SK-N-SH (cell line): ENCODE results near the gene AKAP8. TPM values are rescaled to one million over a fixed set of nuclear protein-coding genes. Genes with fewer than 3 reads are reported as not detected.

Experiments used
- CTCF ChIA-PET: fragments of 300-600, 350-600 bp; formaldehyde crosslinking; extraction: SDS; loops from one replicate; lab custom pipeline; 2021; lab: Yijun Ruan, JAX
- POLR2A ChIA-PET: fragments of 350-600 bp; sonication (Branson Sonifier 250); formaldehyde crosslinking; extraction: SDS; loops from one replicate; lab custom pipeline; 2020; ENCODE audit warnings: antibody characterized with exemption, inconsistent platforms; lab: Yijun Ruan, JAX
- DNase-seq: peaks from one replicate; pipeline ENCODE4 v3.0.0; 2012
- H2AFZ ChIP-seq: fragments of 200-600 bp; sonication (generic); 2 replicates; pipeline ENCODE4 v1.8.1; 2016; ENCODE audit warnings: antibody characterized with exemption, mild to moderate bottlenecking, low read depth
- H3F3A ChIP-seq: fragments of 200-600 bp; sonication (generic); replicated peaks from 2 replicates; pipeline ENCODE3; 2016; ENCODE audit warnings: antibody characterized with exemption, mild to moderate bottlenecking; ENCODE audit not compliant: insufficient read depth
- H3K27ac ChIP-seq, 2 experiments: fragments of 200-500 bp in 1 of 2; fragments of 200-600 bp in 1 of 2; sonication (Bioruptor generic) in 1 of 2; sonication (generic), shearing (Covaris generic) in 1 of 2; 2 replicates each; pipeline versions ENCODE4 v1.5.1 to v1.6.1; 2014 to 2016; ENCODE audit warnings: low read depth in 2 of 2, inconsistent platforms in 1 of 2, low read length in 1 of 2, mild to moderate bottlenecking in 1 of 2, mixed read lengths in 1 of 2
- H3K27me3 ChIP-seq: fragments of 200-600 bp; sonication (generic), shearing (Covaris generic); 2 replicates; pipeline ENCODE4 v1.6.1; 2016; ENCODE audit warnings: mixed run types; ENCODE audit not compliant: insufficient read depth
- H3K36me3 ChIP-seq, 2 experiments: fragments of 200-500 bp in 1 of 2; fragments of 200-600 bp in 1 of 2; sonication (Bioruptor generic) in 1 of 2; sonication (generic) in 1 of 2; replicated peaks in 1 of 2; 2 replicates each; pipeline versions ENCODE3 to v1.5.1; 2014 to 2016; ENCODE audit warnings: low read length in 1 of 2, mild to moderate bottlenecking in 1 of 2; ENCODE audit not compliant: insufficient read depth in 2 of 2, control insufficient read depth in 1 of 2
- H3K4me1 ChIP-seq, 2 experiments: fragments of 200-500 bp in 1 of 2; fragments of 200-600 bp in 1 of 2; sonication (Bioruptor generic) in 1 of 2; sonication (generic), shearing (Covaris generic) in 1 of 2; 2 replicates each; pipeline versions ENCODE4 v1.5.1 to v1.6.1; 2014 to 2016; ENCODE audit warnings: low read depth in 1 of 2, low read length in 1 of 2, mixed run types in 1 of 2; ENCODE audit not compliant: insufficient read depth in 2 of 2, control insufficient read depth in 1 of 2
- H3K4me2 ChIP-seq: fragments of 200-600 bp; sonication (generic), shearing (Covaris generic); 2 replicates; pipeline ENCODE4 v1.6.1; 2017; ENCODE audit warnings: mixed run types
- H3K4me3 ChIP-seq, 2 experiments: fragments of 200-500 bp in 1 of 2; fragments of 200-600 bp in 1 of 2; sonication (Bioruptor generic) in 1 of 2; sonication (generic), shearing (Covaris generic) in 1 of 2; 2 replicates each; pipeline versions ENCODE4 v1.5.1 to v1.8.1; 2014 to 2016; ENCODE audit warnings: low read depth in 2 of 2, inconsistent platforms in 1 of 2, low read length in 1 of 2, mild to moderate bottlenecking in 1 of 2, mixed read lengths in 1 of 2, moderate library complexity in 1 of 2
- H3K79me2 ChIP-seq: fragments of 200-600 bp; sonication (generic); 2 replicates; pipeline ENCODE4 v1.8.1; 2017; ENCODE audit warnings: mild to moderate bottlenecking; ENCODE audit not compliant: insufficient read depth
- H3K9ac ChIP-seq: fragments of 200-600 bp; sonication (generic); 2 replicates; pipeline ENCODE4 v1.6.1; 2017; ENCODE audit warnings: mixed run types
- H3K9me2 ChIP-seq: fragments of 200-600 bp; sonication (generic); 2 replicates; pipeline ENCODE4 v1.6.1; 2017; ENCODE audit warnings: mixed run types
- H3K9me3 ChIP-seq: fragments of 200-600 bp; sonication (generic); 2 replicates; pipeline ENCODE4 v1.6.1; 2017; ENCODE audit warnings: mixed run types, mild to moderate bottlenecking, moderate library complexity
- H4K20me1 ChIP-seq: fragments of 200-600 bp; sonication (generic); 2 replicates; pipeline ENCODE4 v1.6.1; 2017; ENCODE audit warnings: mild to moderate bottlenecking, mixed run types; ENCODE audit not compliant: insufficient read depth
- CTCF ChIP-seq: fragments of 200-600 bp; sonication (generic); IDR thresholded peaks from 2 replicates; pipeline ENCODE4 v1.6.1; 2017; ENCODE audit warnings: antibody characterized with exemption, mild to moderate bottlenecking, moderate library complexity
- ELF1 ChIP-seq: IDR thresholded peaks from 2 replicates; pipeline ENCODE4 v1.4.0; 2012
- EP300 ChIP-seq, 2 experiments: IDR thresholded peaks; 2 replicates each; pipeline versions ENCODE4 v1.4.0 to v1.6.1; 2012; ENCODE audit warnings: borderline replicate concordance in 1 of 2, low read depth in 1 of 2, low read length in 1 of 2
- FOSL2 ChIP-seq: IDR thresholded peaks from 2 replicates; pipeline ENCODE4 v1.4.0; 2012; ENCODE audit warnings: low read depth, mild to moderate bottlenecking, moderate library complexity, borderline replicate concordance
- FOXJ3 ChIP-seq: sonication (generic); formaldehyde crosslinking; IDR thresholded peaks from 2 replicates; pipeline ENCODE4 v1.5.1; 2020; ENCODE audit warnings: mild to moderate bottlenecking, missing genetic modification reagents
- RAD21 ChIP-seq: IDR thresholded peaks from 2 replicates; pipeline ENCODE4 v1.6.1; 2012; ENCODE audit warnings: mild to moderate bottlenecking, low read length
- RCOR1 ChIP-seq: fragments of 150-350 bp; IDR thresholded peaks from 2 replicates; pipeline ENCODE4 v1.6.1; 2017; ENCODE audit warnings: antibody characterized with exemption, low read length
- RXRA ChIP-seq: IDR thresholded peaks from 2 replicates; pipeline ENCODE4 v1.4.0; 2012; ENCODE audit warnings: low read depth, mild to moderate bottlenecking, borderline replicate concordance
- SMC3 ChIP-seq: IDR thresholded peaks from 2 replicates; pipeline ENCODE4 v1.6.1; 2012; ENCODE audit warnings: low read depth, low read length, improper control_type of control experiment
- TEAD4 ChIP-seq: IDR thresholded peaks from 2 replicates; pipeline ENCODE4 v1.4.0; 2012; ENCODE audit warnings: mild to moderate bottlenecking, borderline replicate concordance; ENCODE audit not compliant: insufficient read depth
- USF2 ChIP-seq: fragments of 150-350 bp; IDR thresholded peaks from 2 replicates; pipeline ENCODE4 v1.6.1; 2017; ENCODE audit warnings: antibody characterized with exemption, low read length, low read depth, borderline replicate concordance
- ZBTB33 ChIP-seq: IDR thresholded peaks from 2 replicates; pipeline ENCODE4 v1.4.0; 2012; ENCODE audit warnings: low read depth, borderline replicate concordance
- WGBS: methylation state at CpG from one replicate; pipeline ENCODE4 v1.1.6; 2017; ENCODE audit warnings: low lambda C conversion rate; 5-methylcytosine and 5-hydroxymethylcytosine counted together
- polyA plus RNA-seq, 3 experiments: library from polyadenylated mRNA; depleted of rRNA; stranded (reverse); fragments of >200 nt; gene quantifications; 2 replicates each; pipeline ENCODE4 v1.2.3, GENCODE V29; 2012
- TF ChIP-seq, protein P1 (sequence below): fragments of 150-350 bp; IDR thresholded peaks from 2 replicates; pipeline ENCODE4 v1.6.1; 2016; ENCODE audit warnings: mild to moderate bottlenecking, low read depth, low read length

The AKAP8 gene
- polyA plus RNA-seq, 1 of the 3 experiments (the other 2 are of a cell fraction): 17.2 TPM

DNA sequence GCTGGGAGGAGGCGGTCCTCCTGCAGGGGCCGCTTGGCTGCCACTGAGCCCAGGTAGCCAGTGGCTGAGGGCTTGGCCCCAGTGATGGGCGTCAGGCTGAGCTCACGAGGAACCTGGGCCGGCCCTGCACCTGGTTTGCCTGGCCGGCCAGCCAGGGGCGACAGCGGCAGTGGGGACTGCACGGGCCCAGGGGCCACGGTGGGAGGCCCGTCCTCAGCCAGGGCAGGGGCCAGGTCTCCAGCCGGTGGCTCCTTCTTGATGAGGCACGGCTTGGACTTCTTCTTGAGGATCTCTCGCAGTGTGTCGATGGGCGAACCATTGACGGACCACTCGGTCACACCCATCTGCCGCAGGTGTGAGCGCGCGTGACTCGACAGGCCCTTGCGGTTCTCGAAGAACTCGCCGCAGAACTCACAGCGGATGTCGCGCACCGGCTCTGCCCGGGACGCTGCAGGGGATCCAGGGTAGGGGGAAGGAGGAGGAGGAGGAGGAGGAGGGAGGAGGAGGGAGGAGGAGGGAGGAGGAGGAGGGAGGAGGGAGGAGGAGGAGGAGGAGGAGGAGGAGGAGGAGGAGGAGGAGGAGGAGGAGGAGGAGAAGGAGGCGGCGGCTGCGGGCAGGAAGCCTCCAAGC lies 45.8 kb upstream of the AKAP8 start:
- TF ChIP-seq EP300 (IDR thresholded peaks at IDR 0.05; ENCODE audit: borderline replicate concordance in 1 of 2, low read depth in 1 of 2, low read length in 1 of 2): no peak
- no peak overlapping the region; a peak in 1 of 4 replicates for H3K27ac ChIP-seq
- ChIA-PET POLR2A (no interaction called here), CTCF (no interaction called here)
- H3F3A ChIP-seq: peaks cover 4% of the 10 kb centered on the region
- H2AFZ ChIP-seq: no peak overlapping the region
- no peak overlapping the region for H3K9ac ChIP-seq
- 98% methylated on average over 30 of the region's 36 CpGs for WGBS
- no peaks in the 10 kb centered on the region for H3K27me3 ChIP-seq
- peaks cover 0 to 34% of the 10 kb centered on the region in 2 experiments; a peak in 1 of 4 replicates for H3K4me1 ChIP-seq
- H3K4me2 ChIP-seq: no peak overlapping the region
- no peaks in the 10 kb centered on the region for H3K9me3 ChIP-seq
- peaks cover 36 to 71% of the 10 kb centered on the region in 2 experiments for H3K36me3 ChIP-seq
- H3K79me2 ChIP-seq: peaks cover 24% of the 10 kb centered on the region
- peaks cover 10% of the 10 kb centered on the region; the same call in 1 of the 2 replicates for H4K20me1 ChIP-seq
- no peak overlapping the region for H3K4me3 ChIP-seq
- H3K9me2 ChIP-seq: no peaks in the 10 kb centered on the region
- no peak for DNase-seq

- Histone ChIP-seq H3F3A (peaks cover 6% of the 10 kb centered on the region), H3K27me3 (no peaks in the 10 kb centered on the region), H3K4me1 (peaks cover 0 to 33% of the 10 kb centered on the region in 2 experiments; a peak in 2 of 4 replicates), H3K79me2 (peaks cover 18% of the 10 kb centered on the region; the same call in 1 of the 2 replicates), H3K36me3 (peaks cover 36 to 70% of the 10 kb centered on the region in 2 experiments), H4K20me1 (peaks cover 4% of the 10 kb centered on the region; the same call in 1 of the 2 replicates), H2AFZ (no peak overlapping the region), H3K4me3 (no peak overlapping the region), H3K27ac (no peak overlapping the region; a peak in 1 of 4 replicates), H3K4me2 (no peak overlapping the region), H3K9ac (no peak overlapping the region), H3K9me3 (no peaks in the 10 kb centered on the region), H3K9me2 (no peaks in the 10 kb centered on the region)
- ChIA-PET CTCF (no interaction called here), POLR2A (no interaction called here)
- no peak for DNase-seq
- no peak for TF ChIP-seq USF2
- no peak for TF ChIP-seq ELF1
- no peak for TF ChIP-seq CTCF
- TF ChIP-seq, protein P1, sequence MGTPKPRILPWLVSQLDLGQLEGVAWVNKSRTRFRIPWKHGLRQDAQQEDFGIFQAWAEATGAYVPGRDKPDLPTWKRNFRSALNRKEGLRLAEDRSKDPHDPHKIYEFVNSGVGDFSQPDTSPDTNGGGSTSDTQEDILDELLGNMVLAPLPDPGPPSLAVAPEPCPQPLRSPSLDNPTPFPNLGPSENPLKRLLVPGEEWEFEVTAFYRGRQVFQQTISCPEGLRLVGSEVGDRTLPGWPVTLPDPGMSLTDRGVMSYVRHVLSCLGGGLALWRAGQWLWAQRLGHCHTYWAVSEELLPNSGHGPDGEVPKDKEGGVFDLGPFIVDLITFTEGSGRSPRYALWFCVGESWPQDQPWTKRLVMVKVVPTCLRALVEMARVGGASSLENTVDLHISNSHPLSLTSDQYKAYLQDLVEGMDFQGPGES: no peak
- no peak for TF ChIP-seq RCOR1
- TF ChIP-seq RXRA: no peak
- TF ChIP-seq TEAD4: no peak
- no peak for TF ChIP-seq FOSL2
- TF ChIP-seq ZBTB33: no peak
- TF ChIP-seq FOXJ3 (CRISPR knock-in tag): no peak
- no peak for TF ChIP-seq RAD21
- no peak for TF ChIP-seq SMC3
- WGBS: 100% methylated on average over 3 of the region's 38 CpGs
Observed at GRCh38 chr19:15424692-15425272, 45.2 kb upstream of the AKAP8 start.
